ENCODE results near the gene IFT27.

DNA sequence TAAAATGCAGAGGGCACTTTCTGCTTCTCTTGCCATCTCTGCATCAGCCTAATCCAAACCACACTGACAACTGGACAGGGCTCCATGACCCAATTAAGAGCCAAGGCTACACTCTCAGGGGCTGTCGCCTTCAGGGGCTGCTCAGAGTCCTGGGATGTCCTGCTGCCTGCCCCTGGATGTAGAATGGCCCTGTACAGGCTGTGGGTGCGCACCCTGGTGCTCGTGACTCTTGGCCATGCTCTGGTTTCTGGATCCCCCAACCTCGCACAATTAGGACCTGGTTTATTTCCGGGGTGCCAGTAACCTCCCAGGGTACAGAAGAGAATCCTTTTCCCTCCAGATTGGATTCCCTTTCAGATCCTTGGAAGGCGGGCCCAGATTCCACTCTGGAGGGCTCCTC is 11.3 kb downstream of the IFT27 start:
- TF ChIP-seq, protein P1, sequence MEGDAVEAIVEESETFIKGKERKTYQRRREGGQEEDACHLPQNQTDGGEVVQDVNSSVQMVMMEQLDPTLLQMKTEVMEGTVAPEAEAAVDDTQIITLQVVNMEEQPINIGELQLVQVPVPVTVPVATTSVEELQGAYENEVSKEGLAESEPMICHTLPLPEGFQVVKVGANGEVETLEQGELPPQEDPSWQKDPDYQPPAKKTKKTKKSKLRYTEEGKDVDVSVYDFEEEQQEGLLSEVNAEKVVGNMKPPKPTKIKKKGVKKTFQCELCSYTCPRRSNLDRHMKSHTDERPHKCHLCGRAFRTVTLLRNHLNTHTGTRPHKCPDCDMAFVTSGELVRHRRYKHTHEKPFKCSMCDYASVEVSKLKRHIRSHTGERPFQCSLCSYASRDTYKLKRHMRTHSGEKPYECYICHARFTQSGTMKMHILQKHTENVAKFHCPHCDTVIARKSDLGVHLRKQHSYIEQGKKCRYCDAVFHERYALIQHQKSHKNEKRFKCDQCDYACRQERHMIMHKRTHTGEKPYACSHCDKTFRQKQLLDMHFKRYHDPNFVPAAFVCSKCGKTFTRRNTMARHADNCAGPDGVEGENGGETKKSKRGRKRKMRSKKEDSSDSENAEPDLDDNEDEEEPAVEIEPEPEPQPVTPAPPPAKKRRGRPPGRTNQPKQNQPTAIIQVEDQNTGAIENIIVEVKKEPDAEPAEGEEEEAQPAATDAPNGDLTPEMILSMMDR (IDR thresholded peaks at IDR 0.05) = no peak
- no peak for TF ChIP-seq POLR2A (IDR thresholded peaks at IDR 0.05)

Data from uterus (tissue), 2 donors.